Activated T-helper 1 cell treated with anti-CD3 and anti-CD28 coated beads, Interleukin-12 subunit alpha, Interleukin-12 subunit beta, Interleukin-2, Interleukin-4 antibody, amounts not matched to agents 30 ng/mL and 10 ng/mL and 1 ng/mL, durations not matched to agents 14 hours and 24 hours and 36 hours (primary cell): ENCODE measurements around the gene CAMTA2. TPM values are rescaled to one million over a fixed set of nuclear protein-coding genes. Genes with fewer than 3 reads are reported as not detected.

Experiments used
- DNase-seq: peaks from one replicate; pipeline ENCODE4 v3.0.0; 2021; ENCODE audit warnings: low spot score
- H3K27ac Mint-ChIP-seq: one replicate; pipeline ENCODE4 v1.8.0; 2021; ENCODE audit warnings: mild to moderate bottlenecking, mixed read lengths
- H3K27me3 Mint-ChIP-seq: one replicate; pipeline ENCODE4 v1.8.0; 2022; ENCODE audit warnings: mild to moderate bottlenecking, moderate library complexity, mixed read lengths; ENCODE audit not compliant: insufficient read depth
- H3K36me3 Mint-ChIP-seq: one replicate; pipeline ENCODE4 v1.8.0; 2021; ENCODE audit warnings: low read depth, mixed read lengths
- H3K4me1 Mint-ChIP-seq: one replicate; pipeline ENCODE4 v1.8.0; 2021; ENCODE audit warnings: low read depth, mixed read lengths
- H3K4me3 Mint-ChIP-seq: one replicate; pipeline ENCODE4 v1.8.0; 2021; ENCODE audit warnings: mild to moderate bottlenecking, moderate library complexity, mixed read lengths
- H3K9me3 Mint-ChIP-seq: one replicate; pipeline ENCODE4 v1.8.0; 2021; ENCODE audit warnings: mixed read lengths
- intact Hi-C: fragments of 100-400 bp; cut with micrococcal nuclease; formaldehyde crosslinking; loops from one replicate; pipeline ENCODE4 v1.15.1; 2024
- total RNA-seq: library from RNA; stranded (reverse); gene quantifications from 2 replicates; pipeline ENCODE4 v1.2.3, GENCODE V29; 2022

The CAMTA2 gene
- total RNA-seq, 1 donor from 2014 or later = 103 TPM

- H3K27ac Mint-ChIP-seq = peak overlapping the region; percentile 19
- intact Hi-C loops = no loop called here
- DNase-seq = no peak
- H3K36me3 Mint-ChIP-seq = peaks cover 51% of the 10 kb centered on the region
- no peaks in the 10 kb centered on the region for H3K9me3 Mint-ChIP-seq
- no peak overlapping the region for H3K4me3 Mint-ChIP-seq
- peaks cover 27% of the 10 kb centered on the region for H3K4me1 Mint-ChIP-seq
- no peaks in the 10 kb centered on the region for H3K27me3 Mint-ChIP-seq
Measured at GRCh38 chr17:4972322-4972721, 15.2 kb downstream of the CAMTA2 start.

GRCh38 chr17:4971826-4972225, 15.6 kb downstream of the CAMTA2 start:
- Mint-ChIP-seq H3K36me3 (peaks cover 48% of the 10 kb centered on the region), H3K4me3 (no peak overlapping the region), H3K9me3 (no peaks in the 10 kb centered on the region), H3K27me3 (no peaks in the 10 kb centered on the region), H3K27ac (no peak overlapping the region), H3K4me1 (peaks cover 27% of the 10 kb centered on the region)
- intact Hi-C loops = no loop called here
- DNase-seq = no peak

- Mint-ChIP-seq H3K27ac (peak overlapping the region; percentile 86), H3K27me3 (no peaks in the 10 kb centered on the region), H3K4me1 (peaks cover 37% of the 10 kb centered on the region), H3K9me3 (no peaks in the 10 kb centered on the region), H3K4me3 (peak overlapping the region; percentile 48), H3K36me3 (peaks cover 51% of the 10 kb centered on the region)
- intact Hi-C loops = no loop called here
- no peak for DNase-seq
Measured at GRCh38 chr17:4970273-4970672, 17.2 kb downstream of the CAMTA2 start.

GRCh38 chr17:4969551-4970173, 17.8 kb downstream of the CAMTA2 start:
- Mint-ChIP-seq H3K4me3 (no peak overlapping the region), H3K27me3 (no peaks in the 10 kb centered on the region), H3K9me3 (no peaks in the 10 kb centered on the region), H3K27ac (no peak overlapping the region), H3K36me3 (peaks cover 48% of the 10 kb centered on the region), H3K4me1 (peaks cover 40% of the 10 kb centered on the region)
- intact Hi-C loops = loop anchor here (1.0 to 10.0 kb wide), 3 partner anchors 28 to 1075 kb away; partner anchors contain the start of genes CAMKK1, INCA1, KIF1C and RABEP1
- no peak for DNase-seq

- Mint-ChIP-seq H3K27me3 (no peaks in the 10 kb centered on the region), H3K4me3 (no peak overlapping the region), H3K9me3 (no peaks in the 10 kb centered on the region), H3K36me3 (peaks cover 43% of the 10 kb centered on the region), H3K27ac (no peak overlapping the region), H3K4me1 (peaks cover 40% of the 10 kb centered on the region)
- DNase-seq = no peak
- intact Hi-C loops = loop anchor here (1.0 to 10.0 kb wide), 3 partner anchors 28 to 1074 kb away; partner anchors contain the start of genes CAMKK1, INCA1, KIF1C and RABEP1
Measured at GRCh38 chr17:4969047-4969550, 18.4 kb downstream of the CAMTA2 start.

- intact Hi-C loops = loop anchor here (1.0 to 10.0 kb wide), 3 partner anchors 29 to 1074 kb away; partner anchors contain the start of genes CAMKK1, INCA1, KIF1C and RABEP1
- no peak overlapping the region for H3K27ac Mint-ChIP-seq
- H3K9me3 Mint-ChIP-seq = no peaks in the 10 kb centered on the region
- peaks cover 40% of the 10 kb centered on the region for H3K36me3 Mint-ChIP-seq
- H3K27me3 Mint-ChIP-seq = no peaks in the 10 kb centered on the region
- no peak for DNase-seq
- no peak overlapping the region for H3K4me3 Mint-ChIP-seq
- H3K4me1 Mint-ChIP-seq = peaks cover 40% of the 10 kb centered on the region
Measured at GRCh38 chr17:4968486-4969046, 18.9 kb downstream of the CAMTA2 start.

- intact Hi-C loops = loop anchor here (1.0 to 10.0 kb wide), 10 partner anchors 12 to 1073 kb away; partner anchors contain the start of genes ARRB2, CAMKK1, CAMTA2 and PFN1
- peak; percentile 93 for DNase-seq
- Mint-ChIP-seq H3K4me1 (peaks cover 40% of the 10 kb centered on the region), H3K36me3 (peaks cover 37% of the 10 kb centered on the region), H3K9me3 (no peaks in the 10 kb centered on the region), H3K4me3 (no peak within 1 kb of the TSS), H3K27me3 (no peaks in the 10 kb centered on the region), H3K27ac (peak within 1 kb of the TSS; percentile 79)
Measured at GRCh38 chr17:4967539-4968485, 19.7 kb downstream of the CAMTA2 start, which contains the start of gene SPAG7. TSS of gene SPAG7 (minus strand) at chr17:4967817. CDS start at chr17:4967804, 13 bp downstream.

- peak; percentile 95 for DNase-seq
- Mint-ChIP-seq H3K27ac (no peak overlapping the region), H3K9me3 (no peaks in the 10 kb centered on the region), H3K27me3 (no peaks in the 10 kb centered on the region), H3K4me3 (no peak overlapping the region), H3K36me3 (peaks cover 32% of the 10 kb centered on the region), H3K4me1 (peaks cover 40% of the 10 kb centered on the region)
- intact Hi-C loops = loop anchor here (1.0 to 10.0 kb wide), 10 partner anchors 13 to 1072 kb away; partner anchors contain the start of genes ARRB2, CAMKK1, CAMTA2 and PFN1
Measured at GRCh38 chr17:4966844-4967538, 20.5 kb downstream of the CAMTA2 start.

GRCh38 chr17:4965311-4965986, 22.0 kb downstream of the CAMTA2 start:
- peak overlapping the region; percentile 45 for H3K4me3 Mint-ChIP-seq
- DNase-seq = no peak

GRCh38 chr17:4960279-4960922, 27.1 kb downstream of the CAMTA2 start:
- H3K36me3 Mint-ChIP-seq = peaks cover 22% of the 10 kb centered on the region
- no peaks in the 10 kb centered on the region for H3K9me3 Mint-ChIP-seq
- H3K4me3 Mint-ChIP-seq = no peak overlapping the region
- DNase-seq = no peak
- intact Hi-C loops = loop anchor here (10.0 kb wide), 1 partner anchor 1066 kb away; the partner anchor contains the start of gene CAMKK1
- H3K4me1 Mint-ChIP-seq = peaks cover 4% of the 10 kb centered on the region
- no peaks in the 10 kb centered on the region for H3K27me3 Mint-ChIP-seq
- no peak overlapping the region for H3K27ac Mint-ChIP-seq

More at GRCh38 chr17:4965311-4965986, 22.0 kb downstream of the CAMTA2 start:
- Mint-ChIP-seq H3K27me3 (no peaks in the 10 kb centered on the region), H3K9me3 (no peaks in the 10 kb centered on the region), H3K4me1 (peaks cover 31% of the 10 kb centered on the region), H3K36me3 (peaks cover 27% of the 10 kb centered on the region), H3K27ac (no peak overlapping the region)
- intact Hi-C loops = loop anchor here (5.0 to 10.0 kb wide), 2 partner anchors 317 to 1071 kb away; partner anchors contain the start of genes CAMKK1 and RABEP1

GRCh38 chr17:4959261-4959965, 28.1 kb downstream of the CAMTA2 start:
- Mint-ChIP-seq H3K27me3 (no peaks in the 10 kb centered on the region), H3K36me3 (peaks cover 19% of the 10 kb centered on the region), H3K27ac (no peak overlapping the region), H3K4me3 (no peak overlapping the region), H3K9me3 (no peaks in the 10 kb centered on the region), H3K4me1 (no peaks in the 10 kb centered on the region)
- no peak for DNase-seq
- intact Hi-C loops = no loop called here
